PC-9 (cell line): Measurements from ENCODE around the gene VANGL1. TPM values are rescaled to one million over a fixed set of nuclear protein-coding genes. Genes with fewer than 3 reads are reported as not detected.

Experiments
- Bru-seq: library from RNA; stranded (reverse); fragments of 400-500 nt; gene quantifications from one replicate; lab custom pipeline; 2021; lab: Mats Ljungman, UMichigan
- BruChase-seq, 2 experiments: library from RNA; stranded (reverse); fragments of 400-500 nt; gene quantifications; one replicate each; lab custom pipeline; 2021; lab: Mats Ljungman, UMichigan
- BruUV-seq: library from RNA; stranded (reverse); fragments of 400-500 nt; replicated peaks from 2 replicates; lab custom pipeline; 2021; lab: Mats Ljungman, UMichigan
- CTCF ChIA-PET: fragments of 300-600 bp; sonication (Branson Sonifier 250); formaldehyde crosslinking; loops from one replicate; lab custom pipeline; 2022; ENCODE audit warnings: antibody characterized with exemption; lab: Charles Lee
- POLR2A ChIA-PET: fragments of 300-600 bp; sonication (Branson Sonifier 250); formaldehyde crosslinking; loops from one replicate; lab custom pipeline; 2022; ENCODE audit warnings: antibody characterized with exemption; ENCODE audit not compliant: unreplicated experiment; lab: Charles Lee
- DNase-seq, 2 experiments: peaks; one replicate each; pipeline versions ENCODE4 v3.0.0 to v3.0.0-alpha.2; 2015 to 2022; ENCODE audit warnings: mixed read lengths in 1 of 2
- H2AFZ ChIP-seq: fragments of 200-600 bp; sonication (generic); 2 replicates; pipeline ENCODE4 v1.8.1; 2017; ENCODE audit warnings: antibody characterized with exemption
- H3F3A ChIP-seq: fragments of 200-600 bp; sonication (generic); 2 replicates; pipeline ENCODE4 v1.8.1; 2017; ENCODE audit warnings: antibody characterized with exemption, mild to moderate bottlenecking, low read depth; ENCODE audit not compliant: insufficient read depth
- H3K27ac ChIP-seq: fragments of 200-600 bp; sonication (generic); 2 replicates; pipeline ENCODE4 v1.6.1; 2016; ENCODE audit warnings: mixed run types
- H3K27me3 ChIP-seq: fragments of 200-600 bp; sonication (generic); 2 replicates; pipeline ENCODE4 v1.6.1; 2016; ENCODE audit warnings: low read depth, mixed run types; ENCODE audit not compliant: insufficient read depth
- H3K36me3 ChIP-seq: fragments of 200-600 bp; sonication (generic); 2 replicates; pipeline ENCODE4 v1.6.1; 2016; ENCODE audit warnings: low read depth, mixed run types
- H3K4me1 ChIP-seq: fragments of 200-600 bp; sonication (generic); replicated peaks from 2 replicates; pipeline ENCODE4 v1.6.1; 2016; ENCODE audit warnings: mixed run types; ENCODE audit not compliant: insufficient read depth
- H3K4me2 ChIP-seq: fragments of 200-600 bp; sonication (generic); 2 replicates; pipeline ENCODE4 v1.6.1; 2017; ENCODE audit warnings: mixed run types
- H3K4me3 ChIP-seq: fragments of 200-600 bp; sonication (generic); 2 replicates; pipeline ENCODE4 v1.6.1; 2016; ENCODE audit warnings: mixed run types
- H3K79me2 ChIP-seq: fragments of 200-600 bp; sonication (generic); 2 replicates; pipeline ENCODE4 v1.6.1; 2017; ENCODE audit warnings: low read depth, mixed run types
- H3K9me2 ChIP-seq: fragments of 200-600 bp; sonication (generic); 2 replicates; pipeline ENCODE4 v1.8.1; 2017; ENCODE audit warnings: mild to moderate bottlenecking; ENCODE audit not compliant: insufficient read depth
- H3K9me3 ChIP-seq: fragments of 200-600 bp; sonication (generic); 2 replicates; pipeline ENCODE4 v1.8.1; 2016; ENCODE audit warnings: low read depth; ENCODE audit not compliant: insufficient read depth
- H4K20me1 ChIP-seq: fragments of 200-600 bp; sonication (generic); 2 replicates; pipeline ENCODE4 v1.8.1; 2017; ENCODE audit not compliant: insufficient read depth
- CTCF ChIP-seq: fragments of 200-600 bp; sonication (generic); conservative IDR thresholded peaks from 2 replicates; pipeline ENCODE4 v1.6.1; 2017; ENCODE audit warnings: mixed run types, antibody characterized with exemption, mild to moderate bottlenecking, moderate library complexity
- EZH2 ChIP-seq: fragments of 200-600 bp; sonication (generic); IDR thresholded peaks from 2 replicates; pipeline ENCODE4 v1.8.0; 2017; ENCODE audit warnings: antibody characterized with exemption, low read depth
- intact Hi-C: fragments of 100-400 bp; cut with micrococcal nuclease; formaldehyde crosslinking; loops from one replicate; pipeline ENCODE4 v1.10.0; 2022; ENCODE audit not compliant: unreplicated experiment
- long read RNA-seq: library from polyadenylated mRNA; stranded (forward); transcript quantifications from one replicate; pipeline ENCODE4 v2.0.0, GENCODE V29; 2022
- total RNA-seq: library from RNA; stranded (reverse); gene quantifications from 2 replicates; pipeline ENCODE4 v1.2.3, GENCODE V29; 2021

The VANGL1 gene
- 33.4 and 43.0 TPM in 2 replicates for total RNA-seq
- percentile 81 among the genes with signal in this experiment for Bru-seq, nascent RNA
- percentile 81 among the genes with signal in this experiment for BruChase-seq, experiment 1, labeled RNA remaining after a 2-hour chase
- BruChase-seq, experiment 2, labeled RNA remaining after a 6-hour chase, result percentile 85 among the genes with signal in this experiment
- long read RNA-seq, full-length matches to known transcripts, result 60 of 75 reads
- long read RNA-seq, partial matches to known transcripts, result 5 of 75 reads
- long read RNA-seq, other reads (novel, unspliced or antisense), result 10 of 75 reads

GRCh38 chr1:115641762-115642167 is at the start of gene VANGL1:
Gene VANGL1 (plus strand): TSS chr1:115641970. CDS start chr1:115651414, 9,444 bp downstream.
- no TSS peak for BruUV-seq
- ChIA-PET CTCF (interaction anchor here (0.6 to 1.4 kb wide), 2 partner anchors 11 to 123 kb away, joined by 5 to 6 read pairs; no protein-coding TSS in a partner anchor), POLR2A (interaction anchor here (0.5 to 0.7 kb wide), 4 partner anchors 29 to 198 kb away, joined by 4 to 5 read pairs (median 4); no protein-coding TSS in a partner anchor)
- H4K20me1 ChIP-seq, result peaks cover 5% of the 10 kb centered on the region; the same call in 1 of the 2 replicates
- peak within 1 kb of the TSS; percentile 84 for H3K4me2 ChIP-seq
- peak; percentile 63 to 68 for DNase-seq
- H3F3A ChIP-seq, result peaks cover 26% of the 10 kb centered on the region; the same call in 1 of the 2 replicates
- peaks cover 44% of the 10 kb centered on the region for H3K79me2 ChIP-seq
- peaks cover 4% of the 10 kb centered on the region; the same call in 1 of the 2 replicates for H3K9me3 ChIP-seq
- peak within 1 kb of the TSS; percentile 98 for H2AFZ ChIP-seq
- peaks cover 6% of the 10 kb centered on the region; the same call in 1 of the 2 replicates for H3K36me3 ChIP-seq
- H3K4me1 ChIP-seq, result peaks cover 35% of the 10 kb centered on the region
- intact Hi-C loops, result loop anchor here (2.0 kb wide), 3 partner anchors 29 to 123 kb away; no protein-coding TSS in a partner anchor
- peak within 1 kb of the TSS; percentile 62 for H3K4me3 ChIP-seq
- no peaks in the 10 kb centered on the region for H3K9me2 ChIP-seq
- TF ChIP-seq CTCF (no peak), EZH2 (no peak)
- peak within 1 kb of the TSS; percentile 38 for H3K27ac ChIP-seq
- H3K27me3 ChIP-seq, result no peaks in the 10 kb centered on the region

- Histone ChIP-seq H3K4me3 (no peak overlapping the region), H3K36me3 (no peaks in the 10 kb centered on the region; the same call in 1 of the 2 replicates), H3K27me3 (no peaks in the 10 kb centered on the region), H3K9me3 (peaks cover 34% of the 10 kb centered on the region), H3K4me2 (no peak overlapping the region), H3K79me2 (no peaks in the 10 kb centered on the region), H4K20me1 (no peaks in the 10 kb centered on the region), H3K4me1 (peaks cover 25% of the 10 kb centered on the region), H3K27ac (no peak overlapping the region), H3F3A (no peaks in the 10 kb centered on the region), H2AFZ (no peak overlapping the region), H3K9me2 (no peaks in the 10 kb centered on the region)
- no peak for DNase-seq
- BruUV-seq, result no TSS peak
- intact Hi-C loops, result loop anchor here (10.0 kb wide), 1 partner anchor 1247 kb away; no protein-coding TSS in a partner anchor
- ChIA-PET POLR2A (no interaction called here), CTCF (no interaction called here)
- TF ChIP-seq CTCF (no peak), EZH2 (no peak)
Measured at GRCh38 chr1:115592264-115592663, 49.5 kb upstream of the VANGL1 start.

GRCh38 chr1:115593365-115594259 is 48.2 kb upstream of the VANGL1 start:
- intact Hi-C loops, result loop anchor here (10.0 kb wide), 1 partner anchor 1249 kb away; no protein-coding TSS in a partner anchor
- no TSS peak for BruUV-seq
- peaks cover 25% of the 10 kb centered on the region for H3K4me1 ChIP-seq

More at GRCh38 chr1:115593365-115594259, 48.2 kb upstream of the VANGL1 start:
- H3K36me3 ChIP-seq, result no peaks in the 10 kb centered on the region; the same call in 1 of the 2 replicates
- POLR2A ChIA-PET, result interaction anchor here (0.6 kb wide), 1 partner anchor 871 kb away, joined by 5 read pairs; no protein-coding TSS in a partner anchor
- H4K20me1 ChIP-seq, result no peaks in the 10 kb centered on the region
- peak overlapping the region; percentile 21 for H3K4me2 ChIP-seq
- TF ChIP-seq EZH2, result no peak
- no peak for TF ChIP-seq CTCF
- H3K9me2 ChIP-seq, result no peaks in the 10 kb centered on the region
- H3K9me3 ChIP-seq, result peaks cover 22% of the 10 kb centered on the region
- no peak overlapping the region for H3K4me3 ChIP-seq
- peak overlapping the region; percentile 30; the same call in 1 of the 2 replicates for H2AFZ ChIP-seq
- peak overlapping the region; percentile 14; the same call in 1 of the 2 replicates for H3K27ac ChIP-seq
- no peaks in the 10 kb centered on the region for H3K27me3 ChIP-seq
- H3F3A ChIP-seq, result no peaks in the 10 kb centered on the region
- CTCF ChIA-PET, result no interaction called here
- no peaks in the 10 kb centered on the region for H3K79me2 ChIP-seq
- DNase-seq, result no peak
